ENCODE measurements around the gene NOL9. TPM values are rescaled to one million over a fixed set of nuclear protein-coding genes. Genes with fewer than 3 reads are reported as not detected.
A peak's percentile ranks its signal among the peaks of the same experiment; 100 is the strongest.

NOL9 gene
- total RNA-seq, 1 donor from 2014 or later = 32.5 TPM

DNA sequence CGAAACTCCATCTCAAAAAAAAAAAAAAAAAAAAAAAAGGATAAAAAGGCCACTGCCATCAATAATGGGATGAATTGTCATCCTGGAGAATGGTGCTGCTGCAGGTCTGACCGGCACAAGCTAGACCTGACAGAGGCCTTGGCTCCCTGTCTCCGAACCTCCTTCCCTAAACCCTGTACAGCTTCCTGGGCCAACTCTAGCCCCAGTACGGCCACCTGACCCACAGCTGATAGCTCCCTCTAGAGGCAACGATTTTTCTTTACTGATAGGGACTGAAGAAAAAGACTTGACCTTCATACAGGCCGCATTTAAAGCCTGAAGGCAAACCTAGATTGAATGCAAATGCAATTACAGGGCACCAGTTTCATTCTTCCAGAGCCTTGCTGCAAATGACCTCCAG lies 30.7 kb downstream of the NOL9 start:
- no peak overlapping the region for H3K4me3 ChIP-seq (ENCODE audit: low read depth, low read length)
- TF ChIP-seq, protein P1, sequence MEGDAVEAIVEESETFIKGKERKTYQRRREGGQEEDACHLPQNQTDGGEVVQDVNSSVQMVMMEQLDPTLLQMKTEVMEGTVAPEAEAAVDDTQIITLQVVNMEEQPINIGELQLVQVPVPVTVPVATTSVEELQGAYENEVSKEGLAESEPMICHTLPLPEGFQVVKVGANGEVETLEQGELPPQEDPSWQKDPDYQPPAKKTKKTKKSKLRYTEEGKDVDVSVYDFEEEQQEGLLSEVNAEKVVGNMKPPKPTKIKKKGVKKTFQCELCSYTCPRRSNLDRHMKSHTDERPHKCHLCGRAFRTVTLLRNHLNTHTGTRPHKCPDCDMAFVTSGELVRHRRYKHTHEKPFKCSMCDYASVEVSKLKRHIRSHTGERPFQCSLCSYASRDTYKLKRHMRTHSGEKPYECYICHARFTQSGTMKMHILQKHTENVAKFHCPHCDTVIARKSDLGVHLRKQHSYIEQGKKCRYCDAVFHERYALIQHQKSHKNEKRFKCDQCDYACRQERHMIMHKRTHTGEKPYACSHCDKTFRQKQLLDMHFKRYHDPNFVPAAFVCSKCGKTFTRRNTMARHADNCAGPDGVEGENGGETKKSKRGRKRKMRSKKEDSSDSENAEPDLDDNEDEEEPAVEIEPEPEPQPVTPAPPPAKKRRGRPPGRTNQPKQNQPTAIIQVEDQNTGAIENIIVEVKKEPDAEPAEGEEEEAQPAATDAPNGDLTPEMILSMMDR (IDR thresholded peaks at IDR 0.05; ENCODE audit: insufficient read depth, low read length, poor library complexity, severe bottlenecking) = peak; percentile 62
- peaks cover 2% of the 10 kb centered on the region for H3K36me3 ChIP-seq (ENCODE audit: control insufficient read depth, insufficient read depth, low read length)
- H3K27me3 ChIP-seq (ENCODE audit: control insufficient read depth, insufficient read depth, low read length) = no peaks in the 10 kb centered on the region
- DNase-seq (ENCODE audit: low read depth) = no peak

DNA sequence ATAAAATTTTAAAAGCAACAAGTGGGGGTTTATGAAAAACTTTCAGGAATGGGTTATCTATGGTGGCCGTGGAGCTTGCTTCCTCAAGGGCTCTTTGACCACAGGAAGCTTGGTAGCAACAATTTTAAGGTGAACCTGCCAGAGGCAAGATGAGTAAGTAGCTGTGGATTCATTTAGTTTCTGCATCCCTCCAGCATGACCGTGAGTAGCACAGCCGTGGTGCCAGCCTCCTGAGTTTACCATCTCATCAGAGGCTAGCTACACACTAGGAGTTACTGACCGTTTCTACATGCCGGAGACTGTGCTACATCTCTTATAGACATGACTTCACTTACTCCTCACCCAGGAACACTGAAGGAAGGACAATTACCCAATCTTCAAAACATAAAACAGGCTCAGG lies 32.8 kb downstream of the NOL9 start:
- DNase-seq (ENCODE audit: low read depth) = no peak

DNA sequence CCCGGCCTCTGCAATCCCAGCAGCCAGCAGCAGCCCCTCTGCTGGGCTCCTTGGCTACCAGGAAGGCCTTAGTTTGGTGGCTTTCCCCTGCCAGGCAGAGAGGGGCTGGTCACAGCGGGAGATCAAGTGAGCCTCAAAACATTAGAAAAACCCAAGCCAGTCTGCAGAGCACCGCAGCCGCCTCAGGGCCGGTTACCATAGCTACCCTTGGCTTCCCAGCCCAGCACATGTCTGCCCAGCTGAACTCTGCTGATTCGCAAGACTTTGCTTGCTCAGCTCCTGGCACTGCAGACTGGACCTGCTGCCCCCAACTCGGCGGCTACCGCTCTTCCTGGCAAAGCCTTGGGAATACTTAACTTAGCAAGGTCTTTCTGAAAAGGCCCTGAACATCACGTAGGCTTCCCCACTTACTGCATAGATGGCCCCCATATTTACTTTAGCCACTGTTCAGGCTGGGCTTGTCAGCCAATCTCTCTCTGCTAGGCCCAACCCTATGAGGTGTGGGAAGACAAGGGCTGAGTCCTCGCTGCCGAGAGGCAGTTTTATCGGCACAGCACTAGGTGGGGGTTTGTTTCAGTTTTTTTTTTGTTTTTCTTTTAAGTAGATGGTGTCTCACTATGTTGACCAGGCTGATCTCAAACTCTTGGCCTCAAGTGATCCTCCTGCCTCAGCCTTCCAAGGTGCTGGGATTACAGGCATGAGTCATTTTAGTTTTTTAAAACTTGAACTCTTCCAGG lies 34.2 kb downstream of the NOL9 start:
- TF ChIP-seq, protein P1 (IDR thresholded peaks at IDR 0.05; ENCODE audit: insufficient read depth, low read length, poor library complexity, severe bottlenecking) = no peak
- peak; percentile 63 for DNase-seq (ENCODE audit: low read depth)
- Histone ChIP-seq H3K4me3 (ENCODE audit: low read depth, low read length) (no peak overlapping the region), H3K27me3 (ENCODE audit: control insufficient read depth, insufficient read depth, low read length) (no peaks in the 10 kb centered on the region), H3K36me3 (ENCODE audit: control insufficient read depth, insufficient read depth, low read length) (no peaks in the 10 kb centered on the region)

More for the DNA sequence above, 32.8 kb downstream of the NOL9 start:
- no peaks in the 10 kb centered on the region for H3K27me3 ChIP-seq (ENCODE audit: control insufficient read depth, insufficient read depth, low read length)
- H3K36me3 ChIP-seq (ENCODE audit: control insufficient read depth, insufficient read depth, low read length) = peaks cover 2% of the 10 kb centered on the region
- TF ChIP-seq, protein P1 (IDR thresholded peaks at IDR 0.05; ENCODE audit: insufficient read depth, low read length, poor library complexity, severe bottlenecking) = no peak
- H3K4me3 ChIP-seq (ENCODE audit: low read depth, low read length) = no peak overlapping the region

DNA sequence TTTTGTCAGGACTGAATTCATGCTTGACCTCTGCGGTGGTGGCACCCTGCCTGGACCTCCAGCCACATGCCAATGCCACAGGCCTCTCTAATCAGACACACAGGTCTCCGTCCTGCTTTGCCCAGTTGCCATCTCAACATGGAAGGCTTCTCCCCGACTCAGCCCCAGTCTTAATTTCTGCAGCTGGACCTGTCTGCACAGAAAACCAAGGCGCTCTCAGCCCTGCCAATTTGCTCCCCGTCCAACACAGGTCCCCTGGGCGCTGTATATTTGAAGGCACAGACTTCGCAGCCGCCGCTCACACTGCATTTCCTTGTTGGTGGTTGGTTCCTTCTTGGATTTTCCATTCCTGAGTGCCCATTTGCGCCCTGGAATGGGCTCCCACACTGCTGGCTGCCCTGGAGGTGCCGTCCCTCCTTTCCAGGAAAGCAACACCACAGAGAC lies 34.8 kb downstream of the NOL9 start:
- TF ChIP-seq, protein P1 (IDR thresholded peaks at IDR 0.05; ENCODE audit: insufficient read depth, low read length, poor library complexity, severe bottlenecking) = no peak
- DNase-seq (ENCODE audit: low read depth) = no peak
- H3K4me3 ChIP-seq (ENCODE audit: low read depth, low read length) = no peak overlapping the region
- H3K36me3 ChIP-seq (ENCODE audit: control insufficient read depth, insufficient read depth, low read length) = no peaks in the 10 kb centered on the region
- H3K27me3 ChIP-seq (ENCODE audit: control insufficient read depth, insufficient read depth, low read length) = no peaks in the 10 kb centered on the region

DNA sequence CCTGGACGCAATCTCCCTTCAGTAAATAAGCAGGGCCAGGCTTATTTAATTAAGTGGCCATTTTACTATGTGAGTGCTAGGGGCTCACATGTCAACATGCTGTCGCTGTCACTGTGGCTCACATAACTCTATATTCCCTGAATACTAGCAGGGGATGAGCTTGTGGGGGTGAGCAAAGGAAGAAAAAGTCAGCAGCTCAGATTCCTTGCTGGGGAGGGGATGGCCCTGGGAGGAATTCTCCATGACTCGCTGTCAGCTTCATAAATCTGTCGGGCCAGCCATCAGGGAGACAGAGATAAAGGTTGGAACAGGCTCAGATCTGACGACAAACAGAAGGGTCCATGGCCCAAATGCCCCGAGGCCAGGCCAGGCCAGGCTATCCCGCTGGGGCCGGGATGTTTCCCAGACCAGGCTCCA lies 36.9 kb downstream of the NOL9 start:
- TF ChIP-seq, protein P1 (IDR thresholded peaks at IDR 0.05; ENCODE audit: insufficient read depth, low read length, poor library complexity, severe bottlenecking) = no peak
- H3K4me3 ChIP-seq (ENCODE audit: low read depth, low read length) = no peak overlapping the region
- no peaks in the 10 kb centered on the region for H3K36me3 ChIP-seq (ENCODE audit: control insufficient read depth, insufficient read depth, low read length)
- no peak for DNase-seq (ENCODE audit: low read depth)
- no peaks in the 10 kb centered on the region for H3K27me3 ChIP-seq (ENCODE audit: control insufficient read depth, insufficient read depth, low read length)

DNA sequence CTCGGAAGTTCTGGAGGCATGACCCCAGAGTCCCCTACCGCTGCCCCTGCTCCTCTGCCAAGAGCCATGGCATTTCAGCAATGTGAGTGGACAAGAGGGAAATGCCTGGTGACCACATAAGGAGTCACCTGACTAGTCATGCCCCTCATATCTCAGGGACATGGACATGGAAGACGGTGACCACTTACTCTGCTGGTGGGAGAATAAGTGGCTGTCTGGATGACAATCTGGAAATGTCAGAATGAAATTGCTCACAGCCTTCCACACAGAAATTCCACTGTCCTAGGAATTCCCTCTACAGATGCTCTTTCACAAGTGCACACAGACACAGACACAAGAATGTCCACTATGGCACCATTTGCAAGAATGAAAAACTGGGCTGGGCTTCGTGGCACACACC lies 38.5 kb downstream of the NOL9 start:
- Histone ChIP-seq H3K4me3 (ENCODE audit: low read depth, low read length) (no peak overlapping the region), H3K36me3 (ENCODE audit: control insufficient read depth, insufficient read depth, low read length) (no peaks in the 10 kb centered on the region), H3K27me3 (ENCODE audit: control insufficient read depth, insufficient read depth, low read length) (no peaks in the 10 kb centered on the region)
- TF ChIP-seq, protein P1 (IDR thresholded peaks at IDR 0.05; ENCODE audit: insufficient read depth, low read length, poor library complexity, severe bottlenecking) = no peak
- no peak for DNase-seq (ENCODE audit: low read depth)

Measured in kidney epithelial cell (primary cell).